22Rv1 (cell line): ENCODE measurements around the gene CNNM2.

Experiments
- CTCF ChIP-seq: fragments of 450-650 bp; IDR thresholded peaks from 2 replicates; pipeline ENCODE4 v1.5.1; 2017; ENCODE audit warnings: mild to moderate bottlenecking
- ZFX ChIP-seq: fragments of 450-650 bp; IDR thresholded peaks from 2 replicates; pipeline ENCODE4 v1.6.1; 2017; ENCODE audit warnings: antibody characterized with exemption, borderline replicate concordance

GRCh38 chr10:103083266-103083976, 165.3 kb downstream of the CNNM2 start:
- TF ChIP-seq CTCF, result no peak
- TF ChIP-seq ZFX, result no peak
